Measurements from ENCODE around the gene RALGPS1. TPM values are rescaled to one million over a fixed set of nuclear protein-coding genes. Genes with fewer than 3 reads are reported as not detected.

RALGPS1 gene
- total and polyA plus RNA-seq, 2 of the 13 experiments (the other 11 are each of a cell fraction or from before 2014, with no cell fraction given) = 3.7 to 6.5 TPM

- TF ChIP-seq ZKSCAN5 (CRISPR knock-in tag; IDR thresholded peaks at IDR 0.05) (no peak), TARDBP (CRISPR knock-in tag; IDR thresholded peaks at IDR 0.05) (no peak), TCF12 (IDR thresholded peaks at IDR 0.05) (no peak), TCF12 (CRISPR knock-in tag; IDR thresholded peaks at IDR 0.05) (no peak), ZSCAN9 (CRISPR knock-in tag; IDR thresholded peaks at IDR 0.05; ENCODE audit: borderline replicate concordance) (no peak), ZNF407 (CRISPR knock-in tag; IDR thresholded peaks at IDR 0.05; ENCODE audit: not compliant biosample characterization) (no peak), ZMYM2 (CRISPR knock-in tag; IDR thresholded peaks at IDR 0.05) (0 out of 2 replicates have a peak, but pooled peaks have one; percentile 25), CREBL2 (CRISPR knock-in tag; IDR thresholded peaks at IDR 0.05; ENCODE audit: borderline replicate concordance) (no peak), ZNF441 (CRISPR knock-in tag; IDR thresholded peaks at IDR 0.05; ENCODE audit: borderline replicate concordance) (0 out of 2 replicates have a peak, but pooled peaks have one; percentile 29), RFX1 (IDR thresholded peaks at IDR 0.05) (no peak), ZBTB46 (CRISPR knock-in tag; IDR thresholded peaks at IDR 0.05; ENCODE audit: borderline replicate concordance) (no peak), ZNF142 (CRISPR knock-in tag; IDR thresholded peaks at IDR 0.05) (no peak), ZNF703 (CRISPR knock-in tag; IDR thresholded peaks at IDR 0.05; ENCODE audit: borderline replicate concordance) (no peak)
Measured at GRCh38 chr9:127224178-127224882, 309.7 kb downstream of the RALGPS1 start (continued).

Measured in HepG2 (cell line).